NT2/D1 (cell line): ENCODE results near the gene CADPS2.
"Not testable (repeated sequence)": the region's sequence is repeated elsewhere in the genome, so short reads cannot be mapped to it uniquely, and the experiment has no call there.

Experiments
- DNase-seq: peaks from one replicate; pipeline ENCODE4 v3.0.0-alpha.2; 2011; ENCODE audit warnings: low read depth, low spot score
- H3K27me3 ChIP-seq: 2 replicates; pipeline ENCODE4 v1.6.0; 2011; ENCODE audit warnings: mild to moderate bottlenecking; ENCODE audit not compliant: insufficient read length, insufficient read depth
- H3K36me3 ChIP-seq: 2 replicates; pipeline ENCODE4 v1.6.1; 2011; ENCODE audit warnings: mild to moderate bottlenecking, low read length, mixed read lengths; ENCODE audit not compliant: insufficient read depth, insufficient read length
- H3K4me1 ChIP-seq: 2 replicates; pipeline ENCODE4 v1.5.1; 2011; ENCODE audit not compliant: insufficient read depth, insufficient read length
- H3K4me3 ChIP-seq: 2 replicates; pipeline ENCODE4 v1.5.1; 2011; ENCODE audit warnings: low read depth; ENCODE audit not compliant: insufficient read length
- H3K9ac ChIP-seq: 2 replicates; pipeline ENCODE4 v1.6.0; 2011; ENCODE audit warnings: low read depth; ENCODE audit not compliant: insufficient read length
- H3K9me3 ChIP-seq: 2 replicates; pipeline ENCODE4 v1.5.1; 2011; ENCODE audit warnings: mild to moderate bottlenecking, low read length; ENCODE audit not compliant: insufficient read depth
- SUZ12 ChIP-seq: IDR thresholded peaks from 2 replicates; pipeline ENCODE4 v1.6.1; 2011; ENCODE audit not compliant: insufficient read length, insufficient read depth; ENCODE audit errors: extremely low read depth
- YY1 ChIP-seq: IDR thresholded peaks from 2 replicates; pipeline ENCODE4 v1.6.1; 2011; ENCODE audit not compliant: insufficient read length, insufficient read depth
- ZNF274 ChIP-seq: IDR thresholded peaks from 2 replicates; pipeline ENCODE4 v1.6.1; 2011; ENCODE audit warnings: mild to moderate bottlenecking, low read depth, low read length

The CADPS2 gene

DNA sequence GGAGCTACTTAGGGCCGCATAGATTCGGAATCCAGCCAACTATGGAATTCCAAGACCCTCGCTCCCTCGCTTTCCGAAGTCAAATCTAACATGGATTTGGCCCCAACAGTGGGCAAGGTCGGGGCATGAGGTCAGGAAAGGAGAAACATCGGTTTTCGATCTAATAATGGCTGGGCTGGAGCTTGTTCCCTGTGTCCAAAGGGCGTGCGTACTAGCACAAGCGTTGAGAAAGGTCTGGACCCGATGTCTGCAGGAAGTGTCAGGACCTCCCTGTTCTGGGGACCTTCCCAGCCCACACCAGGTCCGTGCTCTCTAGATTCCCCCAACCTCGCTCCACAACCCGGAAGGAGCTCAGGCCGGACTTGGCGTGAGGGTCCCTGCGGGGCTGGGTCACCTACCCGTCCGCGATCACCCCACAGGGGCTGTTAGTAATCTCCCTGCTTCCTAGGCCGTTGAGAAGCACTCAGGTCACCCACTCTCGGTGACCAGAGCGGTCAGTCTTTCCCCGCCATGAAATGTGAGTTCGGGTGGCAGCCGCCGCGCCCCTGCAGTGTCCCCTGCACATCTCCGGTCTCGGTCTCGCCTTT is 586.5 kb downstream of the CADPS2 start:
- Histone ChIP-seq H3K4me3 (peak overlapping the region; percentile 56), H3K9ac (peak overlapping the region; percentile 43), H3K27me3 (peaks cover 74% of the 10 kb centered on the region), H3K36me3 (no peaks in the 10 kb centered on the region), H3K4me1 (peaks cover 12% of the 10 kb centered on the region), H3K9me3 (no peaks in the 10 kb centered on the region)
- TF ChIP-seq YY1 (no peak), ZNF274 (no peak), SUZ12 (no peak)
- DNase-seq = no peak

DNA sequence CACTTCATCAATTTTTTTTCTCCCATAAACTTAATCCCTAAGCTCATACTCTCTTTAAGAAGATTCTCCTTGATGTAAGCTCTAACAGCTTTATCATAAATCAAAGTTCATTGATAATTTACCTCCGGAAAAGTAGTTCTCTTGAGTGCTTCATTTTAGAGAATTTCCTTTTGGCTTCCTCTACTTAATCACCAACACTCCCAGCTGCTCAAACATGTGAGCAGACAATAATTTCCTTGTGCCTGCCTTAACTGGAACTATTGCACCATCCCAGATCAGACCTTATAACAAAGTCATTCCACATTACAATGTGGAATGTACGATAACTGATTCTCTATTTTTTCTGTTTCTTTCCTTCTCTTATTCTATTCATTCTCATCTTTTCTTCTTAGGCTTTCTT is 587.6 kb downstream of the CADPS2 start:
- H3K9ac ChIP-seq = no peak overlapping the region
- H3K4me1 ChIP-seq = peaks cover 3% of the 10 kb centered on the region
- H3K27me3 ChIP-seq = peaks cover 63% of the 10 kb centered on the region
- no peaks in the 10 kb centered on the region for H3K36me3 ChIP-seq
- TF ChIP-seq ZNF274 = no peak
- TF ChIP-seq SUZ12 = no peak
- no peak for TF ChIP-seq YY1
- no peak for DNase-seq
- no peaks in the 10 kb centered on the region for H3K9me3 ChIP-seq
- H3K4me3 ChIP-seq = no peak overlapping the region

DNA sequence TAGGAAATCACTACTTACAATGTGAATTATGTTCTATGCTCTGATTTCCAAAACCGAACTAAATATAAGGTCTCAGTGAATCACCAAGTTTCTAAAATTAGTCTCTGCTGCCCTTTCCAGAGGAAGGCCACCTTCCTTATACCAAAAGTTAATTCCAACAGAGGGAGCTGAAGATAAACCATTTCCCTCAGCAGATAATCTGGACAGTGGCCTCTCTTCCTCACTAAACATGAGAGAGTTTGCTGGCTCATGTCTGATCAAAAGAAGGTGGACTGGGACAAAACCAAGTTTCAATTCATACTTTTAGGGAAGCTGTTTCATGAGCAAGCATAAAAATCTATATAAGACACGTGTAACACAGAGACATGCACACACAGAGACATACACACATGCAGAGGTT is 588.1 kb downstream of the CADPS2 start:
- TF ChIP-seq YY1 = no peak
- H3K27me3 ChIP-seq = peaks cover 58% of the 10 kb centered on the region

DNA sequence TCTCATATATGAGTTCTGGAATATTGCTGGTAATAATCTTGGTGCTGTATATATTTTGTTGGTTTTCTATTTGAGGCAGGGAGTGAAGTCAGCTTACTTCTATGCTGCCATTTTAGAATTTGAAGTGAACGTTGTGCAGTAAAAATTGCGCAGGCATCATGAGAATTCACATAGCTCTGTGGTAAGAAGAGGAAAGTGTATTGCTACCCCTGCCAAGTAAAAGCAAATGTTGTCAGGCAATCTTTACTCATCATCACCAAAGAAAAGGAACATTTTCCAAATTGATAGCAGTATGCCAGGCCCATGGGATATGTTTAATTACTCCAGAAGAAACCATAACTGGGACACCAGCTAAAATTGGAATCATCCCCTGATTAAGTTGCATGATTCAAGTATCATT is 595.1 kb downstream of the CADPS2 start:
- no peaks in the 10 kb centered on the region for H3K4me1 ChIP-seq
- no peak overlapping the region for H3K9ac ChIP-seq
- no peak for TF ChIP-seq ZNF274
- no peak for TF ChIP-seq YY1
- TF ChIP-seq SUZ12 = no peak
- no peaks in the 10 kb centered on the region for H3K36me3 ChIP-seq
- no peaks in the 10 kb centered on the region for H3K9me3 ChIP-seq
- H3K27me3 ChIP-seq = no peaks in the 10 kb centered on the region
- H3K4me3 ChIP-seq = no peak overlapping the region
- no peak for DNase-seq

More for the DNA sequence above, 588.1 kb downstream of the CADPS2 start:
- peaks cover 3% of the 10 kb centered on the region for H3K4me1 ChIP-seq
- H3K9me3 ChIP-seq = no peaks in the 10 kb centered on the region
- no peak overlapping the region for H3K4me3 ChIP-seq
- H3K9ac ChIP-seq = no peak overlapping the region
- DNase-seq = no peak
- H3K36me3 ChIP-seq = no peaks in the 10 kb centered on the region

DNA sequence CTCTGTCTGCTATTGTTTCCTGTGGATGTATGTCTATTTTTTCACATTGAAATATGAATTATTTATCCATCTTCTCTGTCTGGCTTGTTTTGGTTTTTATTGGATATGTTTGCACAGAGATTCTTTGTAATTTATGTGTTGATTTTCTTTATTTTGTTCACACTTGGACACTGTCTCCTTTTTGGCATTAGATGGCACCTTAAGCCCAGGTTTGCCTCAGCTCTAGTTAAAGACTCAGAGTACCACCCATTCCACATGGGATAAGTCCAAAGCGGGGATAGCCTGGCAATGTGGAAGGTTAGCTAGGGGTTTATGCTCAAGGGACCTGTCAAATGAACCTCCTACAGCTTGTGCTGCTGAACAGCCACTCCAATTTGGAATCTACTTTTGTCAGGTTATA is 595.8 kb downstream of the CADPS2 start:
- H3K36me3 ChIP-seq = no peaks in the 10 kb centered on the region
- no peaks in the 10 kb centered on the region for H3K27me3 ChIP-seq
- TF ChIP-seq YY1 (no peak), SUZ12 (no peak), ZNF274 (no peak)
- H3K4me3 ChIP-seq = no peak overlapping the region
- no peak for DNase-seq
- no peaks in the 10 kb centered on the region for H3K9me3 ChIP-seq
- H3K4me1 ChIP-seq = no peaks in the 10 kb centered on the region
- no peak overlapping the region for H3K9ac ChIP-seq

DNA sequence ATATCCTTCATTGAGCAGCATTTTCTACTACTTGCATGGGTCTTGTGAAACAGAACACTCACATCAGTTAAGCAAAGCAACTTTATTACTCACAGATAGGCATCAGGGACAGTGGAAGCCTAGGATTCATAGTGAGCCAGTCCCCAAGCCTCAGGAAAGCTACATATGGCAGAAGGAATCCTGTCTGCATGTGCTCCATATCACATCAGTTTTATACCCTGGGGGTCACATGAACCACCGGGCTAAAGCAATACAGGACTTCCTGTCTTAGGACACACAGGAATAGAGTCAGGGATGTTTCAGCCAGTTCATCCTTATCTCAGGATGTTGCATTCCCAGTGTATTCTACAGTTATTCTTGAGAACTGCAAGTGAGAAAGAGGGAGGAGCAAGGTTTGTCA is 596.8 kb downstream of the CADPS2 start:
- Histone ChIP-seq H3K9me3 (no peaks in the 10 kb centered on the region), H3K4me3 (no peak overlapping the region), H3K9ac (no peak overlapping the region), H3K27me3 (no peaks in the 10 kb centered on the region), H3K4me1 (no peaks in the 10 kb centered on the region), H3K36me3 (no peaks in the 10 kb centered on the region)
- DNase-seq = no peak
- no peak for TF ChIP-seq ZNF274
- TF ChIP-seq SUZ12 = no peak
- TF ChIP-seq YY1 = no peak

DNA sequence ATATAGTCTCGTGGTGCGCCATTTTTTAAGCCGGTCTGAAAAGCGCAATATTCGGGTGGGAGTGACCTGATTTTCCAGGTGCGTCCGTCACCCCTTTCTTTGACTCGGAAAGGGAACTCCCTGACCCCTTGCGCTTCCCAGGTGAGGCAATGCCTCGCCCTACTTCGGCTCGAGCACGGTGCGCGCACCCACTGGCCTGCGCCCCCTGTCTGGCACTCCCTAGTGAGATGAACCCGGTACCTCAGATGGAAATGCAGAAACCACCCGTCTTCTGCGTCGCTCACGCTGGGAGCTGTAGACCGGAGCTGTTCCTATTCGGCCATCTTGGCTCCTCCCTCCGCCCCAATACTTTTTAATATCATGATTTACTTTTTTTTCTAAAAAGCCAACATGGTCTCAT is 601.7 kb downstream of the CADPS2 start:
- not testable (repeated sequence) for H3K27me3 ChIP-seq, H3K36me3 ChIP-seq, H3K9ac ChIP-seq, H3K4me1 ChIP-seq, DNase-seq, H3K9me3 ChIP-seq
- H3K4me3 ChIP-seq = peak overlapping the region; percentile 18

DNA sequence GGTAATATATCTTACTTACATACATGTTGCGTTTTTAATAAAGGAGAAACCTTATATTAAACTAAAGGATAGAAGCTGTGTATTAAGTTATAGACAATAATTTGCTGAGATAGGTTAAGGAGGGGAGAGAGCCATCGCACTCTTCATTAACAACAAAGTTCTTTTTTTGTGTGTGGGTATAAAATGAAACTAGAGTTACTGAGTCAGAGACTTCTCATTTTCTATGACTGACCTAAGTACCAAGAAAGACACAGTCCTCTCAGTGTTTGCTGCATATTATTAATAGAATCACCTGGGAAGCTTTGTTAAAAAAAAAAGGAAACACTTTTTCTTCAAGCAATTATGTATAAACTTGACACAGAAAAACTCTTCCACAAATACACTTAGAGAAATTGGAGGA is 613.1 kb downstream of the CADPS2 start:
- H3K9ac ChIP-seq = no peak overlapping the region
- H3K9me3 ChIP-seq = no peaks in the 10 kb centered on the region
- TF ChIP-seq SUZ12 (no peak), YY1 (no peak), ZNF274 (no peak)
- H3K4me1 ChIP-seq = no peaks in the 10 kb centered on the region
- H3K36me3 ChIP-seq = no peaks in the 10 kb centered on the region
- H3K27me3 ChIP-seq = no peaks in the 10 kb centered on the region
- no peak for DNase-seq
- H3K4me3 ChIP-seq = no peak overlapping the region
